HUES64 (cell line): ENCODE measurements around the gene CDC25B.
A peak's percentile ranks its signal among the peaks of the same experiment; 100 is the strongest.

ENCODE experiments used
- H3K27ac ChIP-seq: 2 replicates; pipeline ENCODE4 v1.7.0; 2013; ENCODE audit warnings: low read depth, low read length, inconsistent platforms
- H3K27me3 ChIP-seq: 2 replicates; pipeline ENCODE4 v1.6.1; 2013; ENCODE audit warnings: mild to moderate bottlenecking, low read length; ENCODE audit not compliant: insufficient read depth
- H3K36me3 ChIP-seq: 2 replicates; pipeline ENCODE4 v1.6.1; 2013; ENCODE audit warnings: mild to moderate bottlenecking, low read length; ENCODE audit not compliant: insufficient read depth
- H3K4me1 ChIP-seq: 2 replicates; pipeline ENCODE4 v1.6.1; 2013; ENCODE audit warnings: mild to moderate bottlenecking, low read length, moderate library complexity; ENCODE audit not compliant: insufficient read depth
- H3K4me3 ChIP-seq: 2 replicates; pipeline ENCODE4 v1.5.1; 2013; ENCODE audit warnings: mild to moderate bottlenecking, low read length, moderate library complexity
- H3K9ac ChIP-seq: 2 replicates; pipeline ENCODE4 v1.6.1; 2013; ENCODE audit warnings: mild to moderate bottlenecking, low read depth, low read length
- H3K9me3 ChIP-seq: 2 replicates; pipeline ENCODE4 v1.6.1; 2013; ENCODE audit warnings: low read depth, low read length; ENCODE audit not compliant: insufficient read depth
- WGBS: fragments of 150-250, 120-280 bp; methylation state at CpG from one replicate; pipeline ENCODE4 v1.1.7; 2013; ENCODE audit warnings: missing lambda C conversion rate; 5-methylcytosine and 5-hydroxymethylcytosine counted together

Gene CDC25B

GRCh38 chr20:3777716-3778629, 18.1 kb upstream of the CDC25B start:
- Histone ChIP-seq H3K4me1 (peaks cover 4% of the 10 kb centered on the region; the same call in 1 of the 2 replicates), H3K27me3 (peaks cover 55% of the 10 kb centered on the region), H3K36me3 (no peaks in the 10 kb centered on the region), H3K4me3 (peak overlapping the region; percentile 58), H3K9ac (peak overlapping the region; percentile 53; the same call in 1 of the 2 replicates), H3K9me3 (no peaks in the 10 kb centered on the region), H3K27ac (no peak overlapping the region)
- 2% methylated on average over 70 of the region's 70 CpGs for WGBS

GRCh38 chr20:3778976-3779375, 17.1 kb upstream of the CDC25B start:
- 60% methylated on average over 18 of the region's 18 CpGs for WGBS
- H3K36me3 ChIP-seq, result no peaks in the 10 kb centered on the region
- H3K9me3 ChIP-seq, result no peaks in the 10 kb centered on the region
- peaks cover 4% of the 10 kb centered on the region; the same call in 1 of the 2 replicates for H3K4me1 ChIP-seq
- no peak overlapping the region for H3K9ac ChIP-seq
- H3K27ac ChIP-seq, result no peak overlapping the region
- H3K4me3 ChIP-seq, result peak overlapping the region; percentile 58; the same call in 1 of the 2 replicates
- peaks cover 55% of the 10 kb centered on the region for H3K27me3 ChIP-seq

GRCh38 chr20:3781153-3781910, 14.8 kb upstream of the CDC25B start, which contains the start of gene SPEF1:
SPEF1 (minus strand) TSS chr20:3781448; CDS start chr20:3781287, 161 bp downstream.
- Histone ChIP-seq H3K36me3 (peaks cover 7% of the 10 kb centered on the region; the same call in 1 of the 2 replicates), H3K9me3 (no peaks in the 10 kb centered on the region), H3K27me3 (peaks cover 46% of the 10 kb centered on the region), H3K27ac (no peak within 1 kb of the TSS), H3K4me3 (peak within 1 kb of the TSS; percentile 53), H3K4me1 (peaks cover 4% of the 10 kb centered on the region; the same call in 1 of the 2 replicates), H3K9ac (no peak within 1 kb of the TSS)
- WGBS, result 17% methylated on average over 28 of the region's 28 CpGs

- H3K4me3 ChIP-seq, result no peak overlapping the region
- H3K27me3 ChIP-seq, result peaks cover 41% of the 10 kb centered on the region
- peaks cover 7% of the 10 kb centered on the region; the same call in 1 of the 2 replicates for H3K36me3 ChIP-seq
- 93% methylated on average over 6 of the region's 6 CpGs for WGBS
- H3K27ac ChIP-seq, result no peak overlapping the region
- H3K9me3 ChIP-seq, result no peaks in the 10 kb centered on the region
- H3K4me1 ChIP-seq, result peaks cover 9% of the 10 kb centered on the region; the same call in 1 of the 2 replicates
- no peak overlapping the region for H3K9ac ChIP-seq
These were observed 13.5 kb upstream of the CDC25B start for GRCh38 chr20:3782597-3782996.

GRCh38 chr20:3783068-3783489, 13.0 kb upstream of the CDC25B start:
- H3K4me1 ChIP-seq, result peaks cover 9% of the 10 kb centered on the region; the same call in 1 of the 2 replicates
- WGBS, result 80% methylated on average over 2 of the region's 2 CpGs
- H3K9me3 ChIP-seq, result no peaks in the 10 kb centered on the region
- H3K9ac ChIP-seq, result no peak overlapping the region
- no peak overlapping the region for H3K27ac ChIP-seq
- H3K27me3 ChIP-seq, result peaks cover 39% of the 10 kb centered on the region
- H3K4me3 ChIP-seq, result no peak overlapping the region
- peaks cover 7% of the 10 kb centered on the region; the same call in 1 of the 2 replicates for H3K36me3 ChIP-seq

- no peaks in the 10 kb centered on the region for H3K9me3 ChIP-seq
- no peak overlapping the region for H3K27ac ChIP-seq
- WGBS, result 91% methylated on average over 10 of the region's 10 CpGs
- peaks cover 9% of the 10 kb centered on the region; the same call in 1 of the 2 replicates for H3K4me1 ChIP-seq
- H3K27me3 ChIP-seq, result peaks cover 37% of the 10 kb centered on the region
- no peak overlapping the region for H3K9ac ChIP-seq
- H3K4me3 ChIP-seq, result no peak overlapping the region
- H3K36me3 ChIP-seq, result peaks cover 7% of the 10 kb centered on the region; the same call in 1 of the 2 replicates
These were observed 12.5 kb upstream of the CDC25B start for GRCh38 chr20:3783511-3784195.

- H3K4me1 ChIP-seq, result peaks cover 9% of the 10 kb centered on the region; the same call in 1 of the 2 replicates
- no peak overlapping the region for H3K9ac ChIP-seq
- H3K9me3 ChIP-seq, result no peaks in the 10 kb centered on the region
- no peak overlapping the region for H3K4me3 ChIP-seq
- no peak overlapping the region for H3K27ac ChIP-seq
- WGBS, result 96% methylated on average over 17 of the region's 17 CpGs
- H3K27me3 ChIP-seq, result peaks cover 31% of the 10 kb centered on the region
- peaks cover 7% of the 10 kb centered on the region; the same call in 1 of the 2 replicates for H3K36me3 ChIP-seq
These were observed 11.8 kb upstream of the CDC25B start for GRCh38 chr20:3784216-3784853.

- peaks cover 25% of the 10 kb centered on the region for H3K27me3 ChIP-seq
- H3K4me1 ChIP-seq, result peaks cover 9% of the 10 kb centered on the region; the same call in 1 of the 2 replicates
- H3K4me3 ChIP-seq, result no peak overlapping the region
- H3K27ac ChIP-seq, result no peak overlapping the region
- H3K36me3 ChIP-seq, result peaks cover 7% of the 10 kb centered on the region; the same call in 1 of the 2 replicates
- WGBS, result 92% methylated on average over 6 of the region's 6 CpGs
- H3K9me3 ChIP-seq, result no peaks in the 10 kb centered on the region
- no peak overlapping the region for H3K9ac ChIP-seq
These were observed 11.3 kb upstream of the CDC25B start for GRCh38 chr20:3784863-3785239.

- Histone ChIP-seq H3K9me3 (no peaks in the 10 kb centered on the region), H3K4me3 (peak overlapping the region; percentile 88), H3K36me3 (peaks cover 7% of the 10 kb centered on the region; the same call in 1 of the 2 replicates), H3K9ac (peak overlapping the region; percentile 86), H3K27me3 (peaks cover 20% of the 10 kb centered on the region), H3K4me1 (peaks cover 9% of the 10 kb centered on the region; the same call in 1 of the 2 replicates), H3K27ac (no peak overlapping the region)
- WGBS, result 55% methylated on average over 79 of the region's 79 CpGs
These were observed 10.6 kb upstream of the CDC25B start for GRCh38 chr20:3785240-3786125.
